Regular cardiac myocyte (primary cell): ENCODE results near the gene ESCO1. TPM values are rescaled to one million over a fixed set of nuclear protein-coding genes. Genes with fewer than 3 reads are reported as not detected.

Experiments
- total RNA-seq: library from RNA; depleted of rRNA; stranded (reverse); fragments of >200 nt; gene quantifications from 2 replicates; pipeline ENCODE4 v1.2.3, GENCODE V29; 2014

ESCO1 gene
- 9.8 and 18.0 TPM in 2 replicates for total RNA-seq

GRCh38 chr18:21600526-21601410, at the start of gene ESCO1:
TSS of gene ESCO1 (minus strand) at chr18:21600704. CDS start at chr18:21574843, 25,861 bp downstream.

GRCh38 chr18:21612125-21613039, 11.9 kb upstream of the ESCO1 start, which contains the start of gene SNRPD1:
TSS of gene SNRPD1 (plus strand) at chr18:21612314. CDS start at chr18:21612430, 116 bp downstream.

Other genes with a start within 250 kb of the ESCO1 start
- gene SNRPD1, start 11.6 kb upstream of the ESCO1 start, total RNA-seq, result 11.8 and 30.9 TPM in 2 replicates
- 7.6 and 10.9 TPM in 2 replicates for gene ABHD3, start 104.1 kb upstream of the ESCO1 start, total RNA-seq
- 64.6 and 83.2 TPM in 2 replicates for gene MIB1, start 140.1 kb upstream of the ESCO1 start, total RNA-seq